ENCODE results near the gene GIMD1. TPM values are rescaled to one million over a fixed set of nuclear protein-coding genes. Genes with fewer than 3 reads are reported as not detected.

Gene GIMD1
- total RNA-seq, 2 experiments from 2014 or later, result not detected

DNA sequence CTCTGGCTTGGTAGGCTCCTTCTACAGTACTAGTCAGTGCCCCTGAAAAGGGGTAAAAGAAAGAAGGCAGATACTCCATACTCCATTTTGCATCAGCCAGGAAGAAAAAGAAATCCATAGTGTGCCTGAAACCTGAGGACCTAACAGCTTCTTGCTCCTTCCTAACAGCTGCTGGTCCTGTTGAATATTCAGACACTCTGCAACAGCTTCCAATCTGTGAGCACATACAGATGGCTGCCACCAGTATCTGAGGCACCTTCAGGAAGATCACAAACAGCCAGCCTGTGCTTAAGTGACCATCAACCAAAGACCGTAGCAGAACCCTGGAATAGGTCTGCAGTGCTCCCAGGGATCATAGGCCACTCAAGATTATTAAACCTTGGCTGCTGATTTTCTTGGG lies 4.3 kb downstream of the GIMD1 start:
- peaks cover 18% of the 10 kb centered on the region for H3K27me3 Mint-ChIP-seq
- CTCF ChIA-PET, result interaction anchor here (1.2 kb wide), 1 partner anchor 36 kb away, joined by 5 read pairs; no protein-coding TSS in a partner anchor
- POLR2A ChIA-PET, result no interaction called here

DNA sequence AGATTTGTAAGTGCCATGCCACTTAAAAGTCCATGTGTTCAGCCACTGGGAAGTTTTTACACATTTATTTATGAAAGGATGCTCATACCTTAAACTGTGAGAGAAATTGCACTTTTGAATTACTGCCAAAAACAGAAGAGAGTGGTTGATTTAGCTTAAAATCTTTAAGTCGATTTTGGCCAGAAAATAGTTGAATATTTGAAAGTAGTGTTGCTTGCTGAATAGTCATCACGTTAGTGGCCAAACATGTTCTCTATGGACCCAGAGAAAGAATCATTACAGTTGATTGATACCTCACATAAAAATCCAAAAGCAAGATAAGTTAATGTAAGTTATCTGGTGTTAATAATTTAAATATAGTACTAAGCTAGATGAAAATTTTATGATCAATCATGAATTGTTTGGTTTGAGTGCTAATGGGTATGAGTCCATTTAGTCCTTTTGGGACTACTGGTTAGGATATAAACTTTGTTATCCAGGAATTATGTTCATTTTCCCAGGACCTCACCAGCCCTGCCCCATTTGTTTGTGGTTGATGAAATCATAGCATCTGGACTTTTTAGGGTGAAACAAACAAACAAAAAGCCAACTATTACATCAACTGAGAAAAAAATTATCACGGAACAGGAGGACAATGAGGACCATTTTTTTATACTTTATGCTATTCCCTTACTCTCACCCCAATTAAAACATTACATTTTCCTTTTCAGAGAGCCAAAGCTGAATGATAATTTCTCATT lies 6.3 kb downstream of the GIMD1 start:
- no peak for DNase-seq
- Histone ChIP-seq H3K27me3 (ENCODE audit: control insufficient read depth in 1 of 2, insufficient read depth in 2 of 2, low read length in 2 of 2) (peaks cover 0 to 3% of the 10 kb centered on the region in 2 experiments), H3K36me3 (ENCODE audit: insufficient read depth, low read length) (no peaks in the 10 kb centered on the region), H3K4me1 (ENCODE audit: insufficient read depth, low read length) (no peaks in the 10 kb centered on the region), H3K4me3 (ENCODE audit: low read length) (no peak overlapping the region), H3K9me3 (ENCODE audit: control insufficient read depth in 1 of 2, insufficient read depth in 1 of 2, low read length in 2 of 2) (no peaks in the 10 kb centered on the region), H3K27ac (ENCODE audit: low read depth in 1 of 2, low read length in 2 of 2) (no peak overlapping the region)
- no peaks in the 10 kb centered on the region for H3K36me3 Mint-ChIP-seq (ENCODE audit: low read depth)
- intact Hi-C loops (cut with DNase I, micrococcal nuclease), result no loop called here
- TF ChIP-seq, protein P1, sequence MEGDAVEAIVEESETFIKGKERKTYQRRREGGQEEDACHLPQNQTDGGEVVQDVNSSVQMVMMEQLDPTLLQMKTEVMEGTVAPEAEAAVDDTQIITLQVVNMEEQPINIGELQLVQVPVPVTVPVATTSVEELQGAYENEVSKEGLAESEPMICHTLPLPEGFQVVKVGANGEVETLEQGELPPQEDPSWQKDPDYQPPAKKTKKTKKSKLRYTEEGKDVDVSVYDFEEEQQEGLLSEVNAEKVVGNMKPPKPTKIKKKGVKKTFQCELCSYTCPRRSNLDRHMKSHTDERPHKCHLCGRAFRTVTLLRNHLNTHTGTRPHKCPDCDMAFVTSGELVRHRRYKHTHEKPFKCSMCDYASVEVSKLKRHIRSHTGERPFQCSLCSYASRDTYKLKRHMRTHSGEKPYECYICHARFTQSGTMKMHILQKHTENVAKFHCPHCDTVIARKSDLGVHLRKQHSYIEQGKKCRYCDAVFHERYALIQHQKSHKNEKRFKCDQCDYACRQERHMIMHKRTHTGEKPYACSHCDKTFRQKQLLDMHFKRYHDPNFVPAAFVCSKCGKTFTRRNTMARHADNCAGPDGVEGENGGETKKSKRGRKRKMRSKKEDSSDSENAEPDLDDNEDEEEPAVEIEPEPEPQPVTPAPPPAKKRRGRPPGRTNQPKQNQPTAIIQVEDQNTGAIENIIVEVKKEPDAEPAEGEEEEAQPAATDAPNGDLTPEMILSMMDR (IDR thresholded peaks at IDR 0.05), result no peak
- no peaks in the 10 kb centered on the region for H3K9me3 Mint-ChIP-seq
- H3K4me1 Mint-ChIP-seq (ENCODE audit: low read depth), result no peaks in the 10 kb centered on the region
- H3K4me3 Mint-ChIP-seq, result no peak overlapping the region
- H3K27me3 Mint-ChIP-seq, result peaks cover 14% of the 10 kb centered on the region
- no peak for ATAC-seq (ENCODE audit: poor library complexity)
- ChIA-PET POLR2A (no interaction called here), CTCF (no interaction called here)
- H3K27ac Mint-ChIP-seq, result no peak overlapping the region

More for the DNA sequence above, 4.3 kb downstream of the GIMD1 start:
- Histone ChIP-seq H3K4me3 (ENCODE audit: low read length) (no peak overlapping the region), H3K27ac (ENCODE audit: low read depth in 1 of 2, low read length in 2 of 2) (no peak overlapping the region), H3K4me1 (ENCODE audit: insufficient read depth, low read length) (no peaks in the 10 kb centered on the region), H3K36me3 (ENCODE audit: insufficient read depth, low read length) (no peaks in the 10 kb centered on the region), H3K27me3 (ENCODE audit: control insufficient read depth in 1 of 2, insufficient read depth in 2 of 2, low read length in 2 of 2) (peaks cover 0 to 3% of the 10 kb centered on the region in 2 experiments), H3K9me3 (ENCODE audit: control insufficient read depth in 1 of 2, insufficient read depth in 1 of 2, low read length in 2 of 2) (no peaks in the 10 kb centered on the region)
- no peak overlapping the region for H3K4me3 Mint-ChIP-seq
- ATAC-seq (ENCODE audit: poor library complexity), result no peak
- TF ChIP-seq, protein P1 (IDR thresholded peaks at IDR 0.05), result no peak
- intact Hi-C loops (cut with DNase I, micrococcal nuclease), result no loop called here
- no peak for DNase-seq
- H3K4me1 Mint-ChIP-seq (ENCODE audit: low read depth), result no peaks in the 10 kb centered on the region
- H3K36me3 Mint-ChIP-seq (ENCODE audit: low read depth), result no peaks in the 10 kb centered on the region
- H3K27ac Mint-ChIP-seq, result no peak overlapping the region
- no peaks in the 10 kb centered on the region for H3K9me3 Mint-ChIP-seq

DNA sequence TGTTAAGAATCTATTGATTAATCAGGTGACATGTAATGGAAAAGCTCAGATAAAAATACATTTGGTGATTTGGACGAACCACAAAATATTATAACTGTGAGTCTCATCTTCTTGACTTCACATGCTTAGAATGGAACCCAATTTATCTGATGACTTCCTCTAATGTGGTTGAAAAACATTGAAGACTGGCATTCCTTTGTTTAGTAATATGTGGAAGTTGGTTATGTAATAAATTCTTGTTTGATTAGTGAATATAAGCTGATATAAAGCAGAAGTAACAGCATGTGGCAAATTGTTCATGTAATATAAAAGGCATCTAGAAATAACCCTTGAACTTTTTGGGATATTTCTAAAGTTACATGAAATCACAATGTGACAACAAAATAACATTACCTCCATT lies 9.7 kb downstream of the GIMD1 start:
- ChIA-PET POLR2A (no interaction called here), CTCF (no interaction called here)
- no peaks in the 10 kb centered on the region for H3K4me1 ChIP-seq (ENCODE audit: insufficient read depth, low read length)
- H3K9me3 ChIP-seq (ENCODE audit: control insufficient read depth in 1 of 2, insufficient read depth in 1 of 2, low read length in 2 of 2), result no peaks in the 10 kb centered on the region
- Mint-ChIP-seq H3K4me1 (ENCODE audit: low read depth) (no peaks in the 10 kb centered on the region), H3K27me3 (peaks cover 4% of the 10 kb centered on the region), H3K9me3 (no peaks in the 10 kb centered on the region), H3K4me3 (no peak overlapping the region), H3K36me3 (ENCODE audit: low read depth) (no peaks in the 10 kb centered on the region), H3K27ac (no peak overlapping the region)
- DNase-seq (no peak), ATAC-seq (ENCODE audit: poor library complexity) (no peak)
- no peaks in the 10 kb centered on the region for H3K27me3 ChIP-seq (ENCODE audit: control insufficient read depth in 1 of 2, insufficient read depth in 2 of 2, low read length in 2 of 2)
- no peak overlapping the region for H3K27ac ChIP-seq (ENCODE audit: low read depth in 1 of 2, low read length in 2 of 2)
- TF ChIP-seq, protein P1 (IDR thresholded peaks at IDR 0.05), result no peak
- H3K36me3 ChIP-seq (ENCODE audit: insufficient read depth, low read length), result no peaks in the 10 kb centered on the region
- H3K4me3 ChIP-seq (ENCODE audit: low read length), result no peak overlapping the region
- intact Hi-C loops (cut with DNase I, micrococcal nuclease), result no loop called here
